ENCODE results near the gene SLC12A6. TPM values are rescaled to one million over a fixed set of nuclear protein-coding genes. Genes with fewer than 3 reads are reported as not detected.

Gene SLC12A6
- total RNA-seq, 3 donors from 2014 or later, result 22.3 to 28.8 (median 25.8) TPM

DNA sequence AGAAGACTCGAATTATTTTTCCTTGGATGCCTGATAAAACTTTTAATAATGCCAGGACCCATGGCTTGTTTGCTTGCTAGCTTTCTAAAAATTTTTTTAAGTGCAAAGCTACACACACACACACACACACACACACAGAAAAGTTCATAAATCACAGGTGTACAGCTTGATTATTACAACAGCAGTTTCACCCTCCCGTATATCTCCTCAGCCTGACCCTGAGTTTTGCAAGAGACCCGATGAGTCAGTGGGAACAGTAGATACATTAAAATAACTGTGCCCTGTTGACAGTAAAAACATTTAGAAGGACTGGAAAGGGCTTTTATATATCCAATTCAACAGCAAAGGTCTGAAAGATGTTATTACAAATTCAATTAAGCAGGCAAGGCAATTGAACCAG, 66.1 kb downstream of the SLC12A6 start:
- Histone ChIP-seq H3K4me3 (no peak overlapping the region), H3K27me3 (no peaks in the 10 kb centered on the region), H3K36me3 (no peaks in the 10 kb centered on the region), H3K4me1 (no peaks in the 10 kb centered on the region), H3K27ac (no peak overlapping the region), H3K9me3 (no peaks in the 10 kb centered on the region)
- intact Hi-C loops (cut with DNase I; ENCODE audit: low total_unique reads), result no loop called here
- no peak for TF ChIP-seq POLR2A (IDR thresholded peaks at IDR 0.05)
- TF ChIP-seq, protein P1, sequence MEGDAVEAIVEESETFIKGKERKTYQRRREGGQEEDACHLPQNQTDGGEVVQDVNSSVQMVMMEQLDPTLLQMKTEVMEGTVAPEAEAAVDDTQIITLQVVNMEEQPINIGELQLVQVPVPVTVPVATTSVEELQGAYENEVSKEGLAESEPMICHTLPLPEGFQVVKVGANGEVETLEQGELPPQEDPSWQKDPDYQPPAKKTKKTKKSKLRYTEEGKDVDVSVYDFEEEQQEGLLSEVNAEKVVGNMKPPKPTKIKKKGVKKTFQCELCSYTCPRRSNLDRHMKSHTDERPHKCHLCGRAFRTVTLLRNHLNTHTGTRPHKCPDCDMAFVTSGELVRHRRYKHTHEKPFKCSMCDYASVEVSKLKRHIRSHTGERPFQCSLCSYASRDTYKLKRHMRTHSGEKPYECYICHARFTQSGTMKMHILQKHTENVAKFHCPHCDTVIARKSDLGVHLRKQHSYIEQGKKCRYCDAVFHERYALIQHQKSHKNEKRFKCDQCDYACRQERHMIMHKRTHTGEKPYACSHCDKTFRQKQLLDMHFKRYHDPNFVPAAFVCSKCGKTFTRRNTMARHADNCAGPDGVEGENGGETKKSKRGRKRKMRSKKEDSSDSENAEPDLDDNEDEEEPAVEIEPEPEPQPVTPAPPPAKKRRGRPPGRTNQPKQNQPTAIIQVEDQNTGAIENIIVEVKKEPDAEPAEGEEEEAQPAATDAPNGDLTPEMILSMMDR (IDR thresholded peaks at IDR 0.05), result no peak
- no peak for TF ChIP-seq POLR2AphosphoS5 (IDR thresholded peaks at IDR 0.05)
- DNase-seq (ENCODE audit: low spot score in 2 of 2), result no peak

DNA sequence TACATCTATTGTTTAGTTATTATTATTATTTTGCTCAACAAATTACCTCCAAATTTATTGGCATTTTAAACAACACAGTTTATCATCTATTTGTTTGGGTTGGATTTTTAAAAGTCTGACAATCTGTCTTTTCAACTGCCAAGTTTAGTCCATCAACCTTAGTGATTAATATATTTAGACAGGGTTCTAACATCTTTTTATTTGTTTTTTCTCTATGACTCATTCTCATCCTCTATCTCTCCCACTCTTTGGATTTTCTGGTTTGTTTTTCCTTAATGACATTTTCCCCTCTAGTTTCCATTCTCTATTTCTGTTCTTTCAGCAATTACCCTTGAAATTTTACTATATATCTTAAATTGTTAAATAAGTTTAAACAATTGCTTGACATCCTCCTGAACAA, 70.8 kb downstream of the SLC12A6 start:
- TF ChIP-seq POLR2A (IDR thresholded peaks at IDR 0.05) (no peak), POLR2AphosphoS5 (IDR thresholded peaks at IDR 0.05) (no peak)
- TF ChIP-seq, protein P1 (IDR thresholded peaks at IDR 0.05), result no peak
- Histone ChIP-seq H3K27ac (no peak overlapping the region), H3K9me3 (no peaks in the 10 kb centered on the region), H3K36me3 (no peaks in the 10 kb centered on the region), H3K4me3 (no peak overlapping the region), H3K27me3 (no peaks in the 10 kb centered on the region), H3K4me1 (no peaks in the 10 kb centered on the region)
- no peak for DNase-seq (ENCODE audit: low spot score in 2 of 2)
- intact Hi-C loops (cut with DNase I; ENCODE audit: low total_unique reads), result no loop called here

DNA sequence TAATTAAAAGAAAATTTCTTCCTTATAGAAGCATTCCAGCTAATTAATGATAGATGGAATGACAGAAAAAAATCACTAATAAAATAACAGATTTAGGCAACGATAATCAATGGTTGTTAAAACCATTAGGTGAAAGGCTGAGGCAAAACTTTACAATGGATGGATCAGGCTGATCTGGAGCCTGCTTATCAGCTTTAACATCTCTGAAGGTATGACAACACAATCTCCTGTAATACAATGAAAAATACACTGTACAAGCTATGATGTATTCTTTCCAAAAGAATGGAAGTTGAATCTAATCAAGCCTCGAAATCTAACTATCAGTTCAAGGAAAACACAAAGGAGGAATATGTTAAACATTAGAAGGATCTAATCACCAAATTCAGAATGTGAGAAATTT, 73.5 kb downstream of the SLC12A6 start:
- H3K27me3 ChIP-seq, result no peaks in the 10 kb centered on the region
- DNase-seq (ENCODE audit: low spot score in 2 of 2), result no peak
- H3K4me1 ChIP-seq, result no peaks in the 10 kb centered on the region
- intact Hi-C loops (cut with DNase I; ENCODE audit: low total_unique reads), result no loop called here
- H3K4me3 ChIP-seq, result no peak overlapping the region
- H3K27ac ChIP-seq, result no peak overlapping the region
- TF ChIP-seq POLR2A (IDR thresholded peaks at IDR 0.05), result no peak
- no peak for TF ChIP-seq POLR2AphosphoS5 (IDR thresholded peaks at IDR 0.05)
- H3K9me3 ChIP-seq, result no peaks in the 10 kb centered on the region
- H3K36me3 ChIP-seq, result no peaks in the 10 kb centered on the region

DNA sequence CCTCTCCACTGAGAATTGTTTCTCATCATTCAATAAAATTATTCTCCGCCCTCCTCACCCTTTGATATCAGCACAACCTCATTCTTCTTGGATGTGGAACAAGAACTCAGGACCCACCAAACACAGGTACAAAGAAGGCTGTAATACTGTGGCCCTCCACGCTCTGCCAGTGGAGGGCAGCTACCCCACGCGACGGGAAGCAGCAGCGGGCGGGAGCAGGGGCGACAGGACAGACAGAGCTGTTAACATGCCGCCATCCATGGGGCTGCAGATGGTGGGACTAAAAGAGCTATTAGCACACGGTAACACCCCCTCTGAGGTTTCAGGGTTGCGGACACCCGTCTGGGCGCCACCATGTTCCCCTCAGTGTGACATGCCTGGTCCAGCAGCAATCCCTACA, 75.2 kb downstream of the SLC12A6 start:
- TF ChIP-seq POLR2AphosphoS5 (IDR thresholded peaks at IDR 0.05) (no peak), POLR2A (IDR thresholded peaks at IDR 0.05) (no peak)
- TF ChIP-seq, protein P1 (IDR thresholded peaks at IDR 0.05), result no peak
- intact Hi-C loops (cut with DNase I; ENCODE audit: low total_unique reads), result no loop called here
- no peaks in the 10 kb centered on the region for H3K27me3 ChIP-seq
- H3K36me3 ChIP-seq, result no peaks in the 10 kb centered on the region
- no peak for DNase-seq (ENCODE audit: low spot score in 2 of 2)
- H3K9me3 ChIP-seq, result no peaks in the 10 kb centered on the region
- H3K27ac ChIP-seq, result no peak overlapping the region
- H3K4me1 ChIP-seq, result no peaks in the 10 kb centered on the region
- H3K4me3 ChIP-seq, result no peak overlapping the region

DNA sequence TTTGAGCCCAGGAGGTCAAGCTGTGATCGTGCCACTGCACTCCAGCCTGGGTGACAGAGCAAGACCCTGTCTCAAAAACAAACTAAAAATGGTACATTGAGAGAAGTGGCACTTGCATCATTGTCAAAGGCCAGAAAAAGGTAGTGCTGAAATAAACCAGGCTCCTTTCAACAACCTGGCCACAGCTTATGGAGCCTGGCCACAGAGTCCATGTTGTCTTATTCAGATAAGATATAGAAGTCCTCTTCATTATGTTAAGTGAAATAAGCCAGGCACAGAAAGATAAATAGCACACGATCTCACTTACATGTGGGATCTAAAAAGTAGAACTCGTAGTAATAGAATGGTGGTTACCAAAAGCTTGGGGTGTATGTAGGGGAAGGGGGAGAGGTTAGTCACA, 78.0 kb downstream of the SLC12A6 start:
- Histone ChIP-seq H3K4me1 (no peaks in the 10 kb centered on the region), H3K27me3 (no peaks in the 10 kb centered on the region), H3K9me3 (no peaks in the 10 kb centered on the region), H3K27ac (no peak overlapping the region), H3K4me3 (no peak overlapping the region), H3K36me3 (no peaks in the 10 kb centered on the region)
- TF ChIP-seq, protein P1 (IDR thresholded peaks at IDR 0.05), result no peak
- TF ChIP-seq POLR2AphosphoS5 (IDR thresholded peaks at IDR 0.05), result no peak
- TF ChIP-seq POLR2A (IDR thresholded peaks at IDR 0.05), result no peak
- DNase-seq (ENCODE audit: low spot score in 2 of 2), result no peak
- intact Hi-C loops (cut with DNase I; ENCODE audit: low total_unique reads), result no loop called here

DNA sequence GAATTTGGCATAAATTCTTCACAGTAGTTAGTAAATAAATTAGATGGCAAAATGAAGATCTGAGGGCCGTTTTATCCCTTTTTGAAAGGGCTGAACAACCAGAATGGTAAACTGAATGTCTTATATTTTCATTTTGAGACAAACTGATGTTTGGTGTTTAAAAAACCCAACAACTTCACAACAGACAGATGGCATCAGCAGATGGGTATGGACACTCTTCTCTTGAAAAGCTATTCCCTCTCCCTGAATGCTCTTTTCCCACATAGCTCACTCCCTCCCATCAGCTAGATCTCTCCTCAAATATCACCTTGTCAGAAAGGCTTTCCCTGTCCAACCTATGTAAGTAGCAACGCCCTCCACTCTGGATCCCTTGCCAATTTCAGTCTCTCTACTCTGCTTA, 79.4 kb downstream of the SLC12A6 start:
- intact Hi-C loops (cut with DNase I; ENCODE audit: low total_unique reads), result no loop called here
- TF ChIP-seq, protein P1 (IDR thresholded peaks at IDR 0.05), result no peak
- no peak for TF ChIP-seq POLR2A (IDR thresholded peaks at IDR 0.05)
- TF ChIP-seq POLR2AphosphoS5 (IDR thresholded peaks at IDR 0.05), result no peak

More for the DNA sequence above, 79.4 kb downstream of the SLC12A6 start:
- Histone ChIP-seq H3K4me1 (no peaks in the 10 kb centered on the region), H3K36me3 (no peaks in the 10 kb centered on the region), H3K4me3 (no peak overlapping the region), H3K27ac (no peak overlapping the region), H3K27me3 (no peaks in the 10 kb centered on the region), H3K9me3 (no peaks in the 10 kb centered on the region)
- no peak for DNase-seq (ENCODE audit: low spot score in 2 of 2)
